ENCODE data around the gene PTPRN2. TPM values are rescaled to one million over a fixed set of nuclear protein-coding genes. Genes with fewer than 3 reads are reported as not detected.

The PTPRN2 gene
- total and polyA plus RNA-seq, 9 of the 15 experiments (the other 6 are each of a cell fraction or from before 2014, with no cell fraction given), result not detected

DNA sequence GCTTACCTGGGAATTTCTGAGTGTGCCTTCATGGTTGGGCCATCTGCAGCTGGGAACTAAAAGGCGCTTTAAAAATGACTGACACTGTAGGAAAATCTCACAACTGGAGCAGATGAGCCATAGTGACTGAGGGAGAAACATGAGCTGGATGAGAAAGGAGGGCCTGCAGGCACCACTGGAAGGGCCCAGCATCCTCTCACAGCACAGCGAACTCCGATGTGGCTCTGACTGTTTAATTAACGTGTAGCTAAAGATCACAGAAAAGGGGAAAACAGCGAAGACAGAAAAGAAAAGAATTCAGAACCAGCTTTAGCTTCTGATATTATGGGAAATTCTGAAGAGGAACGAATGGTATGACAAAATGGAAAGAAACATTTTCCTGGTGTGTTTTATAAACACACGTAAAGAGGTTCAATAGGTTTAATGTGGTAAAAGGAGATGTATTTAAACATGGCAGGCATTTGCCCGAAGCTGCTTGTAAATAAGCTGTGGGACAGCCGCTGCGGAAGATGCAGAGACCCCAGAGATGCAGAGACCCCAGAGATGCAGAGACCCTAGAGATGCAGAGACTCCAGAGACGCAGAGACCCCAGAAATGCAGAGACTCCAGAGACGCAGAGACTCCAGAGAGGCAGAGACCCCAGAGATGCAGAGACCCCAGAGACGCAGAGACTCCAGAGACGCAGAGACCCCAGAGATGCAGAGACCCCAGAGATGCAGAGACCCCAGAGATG lies 534.3 kb downstream of the PTPRN2 start:
- FAIRE-seq (no peak), ATAC-seq (no peak), DNase-seq (ENCODE audit: extremely low read depth in 1 of 4, low spot score in 3 of 4) (no peak)
- WGBS (ENCODE audit: insufficient coverage, low coverage, missing lambda C conversion rate), result 2% methylated on average over 14 of the region's 14 CpGs
- BruUV-seq (replicated peaks), result no TSS peak
- Histone ChIP-seq H3K36me3 (ENCODE audit: control insufficient read depth, insufficient read depth, low read length) (no peaks in the 10 kb centered on the region; the same call in 2 of the 3 replicates), H3K27ac (ENCODE audit: extremely low read depth, low read depth, low read length) (no peak overlapping the region), H3K9me3 (replicated peaks; ENCODE audit: control insufficient read depth, insufficient read depth, low read depth, low read length) (no peaks in the 10 kb centered on the region; the same call in 1 of the 2 replicates), H3K9ac (ENCODE audit: insufficient read depth in 1 of 2, low read depth in 2 of 2, low read length in 2 of 2) (no peak overlapping the region), H4K20me1 (replicated peaks; ENCODE audit: control insufficient read depth, insufficient read depth, low read length) (no peaks in the 10 kb centered on the region), H3K4me2 (ENCODE audit: insufficient read depth, low read length) (no peak overlapping the region), H3K4me1 (replicated peaks in 1 of 2; ENCODE audit: control insufficient read depth in 2 of 2, insufficient read depth in 2 of 2, low read length in 2 of 2) (no peaks in the 10 kb centered on the region), H2AFZ (ENCODE audit: low read depth, low read length) (no peak overlapping the region), H3K9me1 (ENCODE audit: control insufficient read depth, insufficient read depth, low read length) (no peaks in the 10 kb centered on the region), H3K4me3 (no peak overlapping the region), H3K79me2 (ENCODE audit: control insufficient read depth, insufficient read depth, low read length) (no peaks in the 10 kb centered on the region), H3K27me3 (ENCODE audit: control insufficient read depth in 2 of 2, insufficient read depth in 2 of 2, low read length in 2 of 2) (peaks cover 8 to 30% of the 10 kb centered on the region in 2 experiments; a peak in 2 of 5 replicates)
- intact Hi-C loops (cut with micrococcal nuclease) (no loop called here), in situ Hi-C loops (cut with MboI) (no loop called here)
- TF ChIP-seq JUNB (CRISPR knock-in tag; conservative IDR thresholded peaks at IDR 0.05) (no peak), RBM34 (IDR thresholded peaks at IDR 0.05; ENCODE audit: borderline replicate concordance, insufficient read depth, low read length) (no peak), ZNF76 (CRISPR knock-in tag; IDR thresholded peaks at IDR 0.05; ENCODE audit: borderline replicate concordance) (no peak)
- ChIA-PET CTCF (ENCODE audit: low intra/inter-chr PET ratio) (no interaction called here), POLR2A (interaction anchor here (0.6 kb wide), 1 partner anchor 32 kb away, joined by 3 read pairs; no protein-coding TSS in a partner anchor)

DNA sequence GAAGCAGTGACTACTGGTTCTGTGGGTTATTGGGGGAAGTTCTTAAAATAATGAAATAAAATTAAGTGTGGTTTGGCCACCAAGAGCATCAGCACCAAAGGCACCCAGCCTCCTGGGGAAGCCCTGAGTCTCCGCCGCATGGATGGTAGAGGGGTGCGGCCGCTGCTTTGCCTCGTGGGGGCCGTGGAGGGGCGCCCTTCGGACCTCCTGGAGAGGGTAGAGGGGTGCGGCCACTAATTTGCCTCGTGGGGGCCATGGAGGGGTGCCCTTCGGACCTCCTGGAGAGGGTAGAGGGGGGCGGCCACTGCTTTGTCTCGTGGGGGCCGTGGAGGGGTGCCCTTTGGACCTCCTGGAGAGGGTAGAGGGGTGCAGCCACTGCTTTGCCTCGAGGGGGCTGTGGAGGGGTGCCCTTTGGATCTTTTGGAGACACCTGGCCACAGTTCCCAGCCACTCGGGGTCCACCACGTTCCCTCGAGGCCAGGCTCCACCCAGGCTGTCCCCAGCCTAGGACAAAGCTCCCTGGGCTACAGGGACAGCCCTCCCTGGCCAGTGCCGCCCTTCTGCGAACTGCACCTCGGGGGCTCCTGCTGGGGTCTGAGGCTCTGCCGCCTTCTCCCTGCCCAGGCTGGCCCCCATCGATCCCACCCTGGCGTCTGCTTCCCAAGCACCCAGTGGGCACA lies 535.1 kb downstream of the PTPRN2 start:
- DNase-seq (ENCODE audit: extremely low read depth in 1 of 4, low spot score in 3 of 4) (no peak), FAIRE-seq (no peak), ATAC-seq (no peak)
- no peak for TF ChIP-seq SOX6 (IDR thresholded peaks at IDR 0.05)
- TF ChIP-seq SETDB1 (IDR thresholded peaks at IDR 0.05; ENCODE audit: low read length), result no peak
- no peak for TF ChIP-seq POLR2A (conservative IDR thresholded peaks at IDR 0.05)
- TF ChIP-seq ZNF561 (CRISPR knock-in tag; conservative IDR thresholded peaks at IDR 0.05), result no peak
- no peak for TF ChIP-seq BRF1 (IDR thresholded peaks at IDR 0.05; ENCODE audit: borderline replicate concordance, extremely low read depth, insufficient read length)
- CTCF ChIA-PET (ENCODE audit: low intra/inter-chr PET ratio), result no interaction called here
- no TSS peak for BruUV-seq (replicated peaks)
- H3K27ac ChIP-seq (ENCODE audit: extremely low read depth, low read depth, low read length), result no peak overlapping the region
- H4K20me1 ChIP-seq (replicated peaks; ENCODE audit: control insufficient read depth, insufficient read depth, low read length), result no peaks in the 10 kb centered on the region
- WGBS (ENCODE audit: insufficient coverage, low coverage, missing lambda C conversion rate), result 3% methylated on average over 23 of the region's 24 CpGs
- intact Hi-C loops (cut with micrococcal nuclease) (no loop called here), in situ Hi-C loops (cut with MboI) (no loop called here)
- POLR2A ChIA-PET, result interaction anchor here (0.6 kb wide), 1 partner anchor 31 kb away, joined by 3 read pairs; no protein-coding TSS in a partner anchor
- no peaks in the 10 kb centered on the region for H3K9me1 ChIP-seq (ENCODE audit: control insufficient read depth, insufficient read depth, low read length)
- peaks cover 8 to 30% of the 10 kb centered on the region in 2 experiments; a peak in 2 of 5 replicates for H3K27me3 ChIP-seq (ENCODE audit: control insufficient read depth in 2 of 2, insufficient read depth in 2 of 2, low read length in 2 of 2)
- no peaks in the 10 kb centered on the region; the same call in 2 of the 3 replicates for H3K36me3 ChIP-seq (ENCODE audit: control insufficient read depth, insufficient read depth, low read length)
- no peak overlapping the region for H3K4me2 ChIP-seq (ENCODE audit: insufficient read depth, low read length)
- H3K79me2 ChIP-seq (ENCODE audit: control insufficient read depth, insufficient read depth, low read length), result no peaks in the 10 kb centered on the region
- no peak overlapping the region for H3K9ac ChIP-seq (ENCODE audit: insufficient read depth in 1 of 2, low read depth in 2 of 2, low read length in 2 of 2)
- no peaks in the 10 kb centered on the region; the same call in 1 of the 2 replicates for H3K9me3 ChIP-seq (replicated peaks; ENCODE audit: control insufficient read depth, insufficient read depth, low read depth, low read length)
- no peak overlapping the region for H3K4me3 ChIP-seq
- no peak overlapping the region for H2AFZ ChIP-seq (ENCODE audit: low read depth, low read length)
- no peaks in the 10 kb centered on the region for H3K4me1 ChIP-seq (replicated peaks in 1 of 2; ENCODE audit: control insufficient read depth in 2 of 2, insufficient read depth in 2 of 2, low read length in 2 of 2)
